GM19240 (cell line): ENCODE results near the gene CUEDC2.

ENCODE experiments used
- DNase-seq: peaks from one replicate; pipeline ENCODE4 v3.0.0; 2011; ENCODE audit warnings: low spot score; ENCODE audit not compliant: insufficient read length

CUEDC2 gene

DNA sequence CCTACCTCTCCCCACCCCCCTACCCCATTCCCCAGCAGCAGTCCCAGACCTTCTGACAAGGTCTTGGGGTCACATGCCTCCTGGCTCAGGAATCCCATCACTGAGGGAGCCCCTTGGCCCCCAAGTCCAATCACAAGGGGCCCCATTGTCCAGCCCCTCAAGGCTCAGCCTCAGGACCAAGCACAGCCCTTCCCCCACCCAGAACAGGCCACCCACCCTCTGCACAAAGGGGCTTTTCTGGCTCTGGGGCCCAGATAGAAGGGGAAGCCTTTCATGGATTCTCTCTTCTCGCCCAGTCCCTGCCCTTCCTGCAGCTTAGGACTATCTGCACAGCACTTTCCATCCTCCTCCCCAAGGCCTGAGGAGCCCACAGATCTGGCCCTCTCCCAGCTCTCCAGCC, 6.9 kb downstream of the CUEDC2 start:
- no peak for DNase-seq

DNA sequence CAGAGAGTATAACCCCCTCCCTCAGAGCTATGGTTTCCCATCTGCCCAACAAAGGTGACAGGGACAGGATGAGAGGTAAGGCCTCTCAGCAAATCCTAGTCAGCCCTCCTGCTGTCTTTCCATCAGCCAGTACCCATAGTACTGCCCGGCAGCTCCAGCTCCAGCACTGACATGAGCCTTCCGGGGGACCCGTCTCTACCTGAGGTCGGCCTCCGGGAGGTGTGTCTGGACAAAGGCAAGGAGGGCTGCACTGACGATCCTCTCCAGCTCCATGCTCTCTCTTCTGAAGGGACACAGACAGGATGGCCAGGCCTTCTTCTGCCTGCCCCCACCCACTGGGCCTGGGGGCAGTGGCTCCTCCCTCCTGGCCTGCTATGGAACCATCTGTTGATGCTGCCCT, 7.5 kb downstream of the CUEDC2 start:
- no peak for DNase-seq

DNA sequence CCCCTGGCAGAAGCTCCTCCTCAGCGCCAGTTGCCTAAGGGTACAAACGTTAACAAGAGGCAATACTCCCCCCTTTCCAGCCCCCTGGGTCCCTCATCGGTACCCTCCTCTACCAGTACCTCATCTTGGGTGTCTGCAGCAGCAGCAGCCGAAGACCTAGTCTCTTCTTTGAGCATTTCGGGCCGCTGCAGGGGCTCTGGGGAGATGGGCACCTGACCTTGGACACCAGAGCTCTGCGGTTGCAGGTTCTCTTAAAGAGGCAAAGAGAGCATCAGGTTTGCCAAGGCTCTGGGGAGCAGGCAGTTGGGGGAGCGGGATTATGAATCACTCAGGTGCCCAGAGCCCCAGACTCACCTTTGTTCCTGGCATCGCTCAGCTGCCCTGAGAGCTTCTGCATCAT, 8.2 kb downstream of the CUEDC2 start:
- no peak for DNase-seq

DNA sequence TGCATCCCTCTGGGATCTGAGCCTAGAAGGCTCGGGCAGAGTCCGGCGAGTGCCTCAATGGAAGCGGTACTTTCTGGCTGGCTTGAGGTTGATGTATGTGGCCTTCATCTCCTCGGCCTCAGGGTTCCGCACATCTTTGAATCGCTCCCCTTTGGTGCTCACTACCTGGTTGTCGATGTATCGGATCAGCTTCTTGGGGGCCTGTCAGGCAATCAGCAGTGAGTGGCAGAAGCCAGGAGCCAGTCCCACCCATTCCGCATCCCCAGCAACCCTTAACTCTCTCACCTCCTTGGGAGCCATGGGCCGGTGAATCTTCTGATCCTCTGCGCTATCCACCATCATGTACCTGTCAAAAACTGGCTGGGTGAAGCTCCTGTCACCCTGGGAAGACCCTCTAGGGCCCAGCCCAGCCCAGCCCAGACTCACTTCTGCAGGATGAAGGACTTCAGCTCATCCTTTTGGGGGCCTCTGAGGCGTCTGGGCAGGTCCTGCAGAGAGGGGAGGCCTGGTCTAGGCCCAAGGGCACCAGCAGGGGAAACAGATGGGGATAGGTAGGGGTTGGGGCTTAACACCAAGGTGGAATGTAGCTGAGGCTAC, 8.9 kb downstream of the CUEDC2 start:
- DNase-seq = no peak

DNA sequence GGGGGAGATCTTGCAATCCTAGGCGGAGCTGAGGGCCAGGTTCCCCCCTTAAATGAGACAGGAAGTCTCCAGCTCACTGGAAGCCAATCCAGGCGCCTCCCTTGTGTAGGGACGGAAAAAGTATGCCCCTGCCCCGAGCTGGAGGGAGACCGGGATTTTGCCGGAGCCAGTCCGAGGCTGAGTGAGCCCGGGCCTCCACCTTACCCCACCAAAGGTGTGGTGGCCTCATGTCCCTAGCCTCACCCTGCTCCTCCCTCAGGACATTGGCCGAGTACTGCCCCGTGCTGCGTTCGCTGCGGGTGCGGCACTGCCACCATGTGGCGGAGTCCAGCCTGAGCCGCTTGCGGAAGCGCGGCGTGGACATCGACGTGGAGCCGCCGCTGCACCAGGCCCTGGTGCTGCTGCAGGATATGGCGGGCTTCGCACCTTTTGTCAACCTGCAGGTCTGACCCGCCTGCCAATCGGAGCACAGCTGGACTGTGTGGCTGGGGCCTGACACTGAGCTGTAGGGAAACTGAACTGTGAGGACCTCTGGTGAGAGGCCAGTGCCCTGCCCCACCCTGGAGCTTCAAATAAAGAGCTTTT, 9.7 kb downstream of the CUEDC2 start:
- no peak for DNase-seq

DNA sequence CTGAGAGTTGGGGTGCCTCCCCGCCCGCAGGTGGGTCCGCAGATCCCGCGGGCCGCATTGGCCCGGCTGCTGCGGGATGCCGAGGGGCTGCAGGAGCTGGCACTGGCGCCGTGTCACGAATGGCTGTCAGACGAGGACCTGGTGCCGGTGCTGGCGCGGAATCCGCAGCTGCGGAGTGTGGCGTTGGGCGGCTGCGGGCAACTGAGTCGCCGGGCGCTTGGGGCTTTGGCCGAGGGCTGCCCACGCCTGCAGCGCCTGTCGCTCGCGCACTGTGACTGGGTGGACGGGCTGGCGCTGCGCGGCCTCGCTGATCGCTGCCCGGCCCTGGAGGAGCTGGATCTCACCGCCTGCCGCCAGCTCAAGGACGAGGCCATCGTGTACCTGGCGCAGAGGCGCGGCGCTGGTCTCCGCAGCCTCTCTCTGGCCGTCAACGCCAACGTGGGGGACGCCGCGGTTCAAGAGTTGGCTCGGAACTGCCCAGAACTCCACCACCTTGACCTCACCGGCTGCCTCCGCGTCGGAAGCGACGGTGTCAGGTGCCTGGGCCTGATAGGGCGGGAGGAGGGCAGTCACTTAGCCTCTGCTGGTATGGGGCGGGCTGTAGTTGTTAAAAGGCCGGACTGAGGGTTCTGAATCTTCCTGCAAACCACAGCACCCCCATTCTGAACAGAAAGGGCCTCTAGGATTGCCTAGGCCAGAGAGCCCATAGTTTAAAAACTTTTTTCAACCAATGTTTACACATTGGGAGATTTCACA, 10.4 kb downstream of the CUEDC2 start:
- DNase-seq = no peak

DNA sequence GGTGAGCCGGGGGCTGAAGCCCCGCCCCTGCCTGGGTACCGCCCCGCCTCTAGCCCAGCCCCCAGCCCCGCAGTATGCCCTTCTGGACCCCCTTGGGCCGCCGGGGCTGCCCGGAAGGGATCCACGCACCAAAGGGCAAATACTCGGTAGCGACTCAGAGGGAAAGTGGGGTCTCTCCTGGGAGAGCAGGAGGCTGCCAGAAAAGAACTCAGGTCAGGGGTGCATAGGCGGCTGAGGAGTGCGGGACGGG, 10.9 kb downstream of the CUEDC2 start:
- DNase-seq = no peak

DNA sequence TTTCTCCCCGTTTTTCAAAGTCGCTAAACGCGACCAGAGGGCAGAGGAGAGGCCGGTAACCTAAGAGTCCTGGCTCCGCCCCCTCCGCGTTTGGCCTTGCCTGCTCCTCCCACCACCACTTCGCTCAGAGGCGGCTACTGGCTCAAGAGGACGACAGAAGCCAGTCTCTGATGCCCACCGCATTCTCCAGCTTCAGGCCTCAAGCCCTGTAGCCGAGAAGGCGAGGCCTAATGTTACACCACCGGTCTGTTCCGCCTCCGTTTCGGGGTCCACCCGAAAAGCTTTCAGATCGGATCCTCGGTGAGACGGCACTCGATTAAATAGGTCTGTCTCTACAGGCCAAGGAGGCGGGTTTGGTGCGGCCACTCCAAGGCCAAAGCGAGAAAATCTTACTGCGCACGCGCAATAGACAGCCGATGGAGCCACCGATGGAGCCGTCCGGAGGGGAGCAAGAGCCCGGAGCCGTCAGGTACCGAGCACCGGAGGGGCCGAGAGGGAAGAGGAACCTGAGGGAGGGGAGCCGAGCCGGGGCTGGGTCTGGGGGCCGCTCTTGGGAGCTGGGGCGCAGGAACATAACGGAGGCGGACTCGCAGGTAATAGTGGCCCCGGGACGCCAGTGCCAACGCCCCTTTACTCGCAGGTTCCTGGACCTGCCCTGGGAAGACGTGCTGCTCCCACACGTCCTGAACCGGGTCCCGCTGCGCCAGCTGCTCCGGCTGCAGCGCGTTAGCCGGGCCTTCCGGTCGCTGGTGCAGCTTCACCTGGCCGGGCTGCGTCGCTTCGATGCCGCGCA, 11.5 kb downstream of the CUEDC2 start, which contains the start of gene FBXL15:
FBXL15 (plus strand) TSS at position 123 of the 793 bp plus-strand sequence; CDS start at position 417, 294 bp downstream.
- DNase-seq = peak; percentile 97

DNA sequence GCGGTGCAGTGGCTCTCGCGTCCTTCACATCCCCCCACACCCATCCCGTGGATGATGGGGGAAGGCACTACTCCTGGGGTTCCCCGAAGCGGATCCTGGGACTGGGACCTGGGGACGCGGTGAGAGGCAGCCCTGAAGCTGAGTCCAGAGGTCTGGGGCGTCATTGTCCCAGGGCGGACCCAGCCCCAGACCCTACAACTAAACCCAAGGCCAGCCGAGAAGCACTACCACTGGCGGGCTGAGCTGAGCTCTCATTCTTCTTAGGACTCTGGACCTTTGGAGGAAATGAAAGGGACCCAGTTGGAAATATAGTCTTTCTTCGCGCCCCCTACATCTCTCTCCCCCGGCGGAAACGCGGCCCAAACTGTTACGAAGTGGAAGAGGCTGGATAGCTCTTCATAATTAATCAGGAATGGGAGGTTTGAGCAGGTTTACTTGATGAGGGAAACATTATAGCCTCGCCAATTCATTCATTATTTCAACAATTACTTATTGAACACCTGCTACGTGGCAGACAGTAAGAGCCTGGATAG, 12.1 kb downstream of the CUEDC2 start:
- DNase-seq = no peak

DNA sequence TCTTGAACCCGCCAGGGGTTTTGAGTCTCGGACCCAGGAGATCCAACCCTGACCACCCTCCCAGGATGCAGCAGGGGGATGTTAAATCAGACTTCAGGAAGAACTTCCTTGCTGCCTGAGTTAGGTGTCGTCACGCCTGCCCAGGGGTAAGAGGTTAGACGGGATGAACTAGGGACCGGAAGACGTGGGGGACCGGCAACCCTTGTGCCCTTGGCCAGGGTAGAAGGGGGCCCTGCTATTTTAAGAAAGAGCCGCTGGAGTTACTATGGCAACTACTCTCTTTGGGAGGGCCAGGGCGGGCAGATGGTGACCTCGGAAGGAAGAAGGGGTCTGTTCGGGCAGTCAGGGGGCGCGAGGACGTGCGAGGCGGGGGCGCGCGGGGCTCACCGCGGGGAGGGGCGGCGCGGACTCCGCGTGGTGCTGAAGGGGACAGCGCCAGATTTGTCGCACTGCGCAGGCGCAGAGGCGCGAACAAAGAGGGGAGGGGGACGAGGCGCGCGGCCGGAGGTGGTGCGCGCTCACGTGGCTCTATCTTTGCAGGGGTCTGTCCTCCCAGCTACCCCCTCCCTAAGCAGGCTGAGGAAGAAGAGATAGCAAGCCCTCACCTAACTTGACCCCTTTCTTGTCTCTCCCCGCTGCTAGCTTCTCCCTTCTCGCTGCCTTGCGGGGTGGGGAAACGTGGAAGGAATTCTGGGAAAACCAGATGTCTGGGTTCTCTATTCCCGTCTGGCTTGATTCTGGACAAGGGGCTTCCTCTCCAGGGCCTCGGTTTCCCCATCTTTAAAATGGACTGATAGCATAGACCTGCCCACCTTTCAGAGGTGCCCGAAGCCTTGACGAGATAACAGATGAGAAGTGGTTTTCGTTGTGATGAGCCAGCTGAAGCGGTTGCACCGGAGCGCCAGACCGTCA, 12.8 kb downstream of the CUEDC2 start:
- no peak for DNase-seq

DNA sequence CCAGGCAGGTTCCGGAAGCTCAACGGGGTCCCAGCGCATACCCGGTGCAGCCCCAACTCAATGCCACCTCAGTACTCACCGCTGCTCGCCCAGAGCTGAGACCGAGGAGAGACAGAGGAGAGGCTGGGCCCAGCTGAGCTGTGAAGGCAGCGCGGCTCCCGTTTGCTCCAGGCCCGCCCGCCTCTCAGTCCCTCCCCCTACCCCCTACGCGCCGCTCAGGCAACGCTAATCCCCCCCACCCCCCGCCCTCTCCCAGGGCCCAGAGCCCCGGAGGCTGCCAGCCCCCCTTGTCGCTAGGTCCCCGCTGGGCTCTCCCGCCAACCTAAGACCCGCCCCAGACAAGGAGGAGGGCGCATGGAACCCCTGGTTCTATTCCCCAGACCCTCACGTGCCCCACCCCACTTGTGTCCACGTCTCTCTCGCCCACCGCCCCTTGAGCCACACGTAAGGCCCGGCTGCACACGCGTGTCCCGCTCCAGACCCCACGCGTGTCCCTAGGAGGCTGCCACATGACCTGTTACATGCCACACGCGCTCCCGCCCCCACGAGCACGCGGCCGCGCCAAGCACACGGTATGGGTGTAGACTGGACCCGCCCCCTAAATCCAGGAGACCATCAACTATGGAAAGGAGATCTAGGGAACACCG, 13.6 kb downstream of the CUEDC2 start, which contains the start of gene PSD:
PSD (minus strand) TSS at position 164 of the 647 bp plus-strand sequence. CDS start 1,747 bp downstream, outside the sequence.
- DNase-seq = no peak

DNA sequence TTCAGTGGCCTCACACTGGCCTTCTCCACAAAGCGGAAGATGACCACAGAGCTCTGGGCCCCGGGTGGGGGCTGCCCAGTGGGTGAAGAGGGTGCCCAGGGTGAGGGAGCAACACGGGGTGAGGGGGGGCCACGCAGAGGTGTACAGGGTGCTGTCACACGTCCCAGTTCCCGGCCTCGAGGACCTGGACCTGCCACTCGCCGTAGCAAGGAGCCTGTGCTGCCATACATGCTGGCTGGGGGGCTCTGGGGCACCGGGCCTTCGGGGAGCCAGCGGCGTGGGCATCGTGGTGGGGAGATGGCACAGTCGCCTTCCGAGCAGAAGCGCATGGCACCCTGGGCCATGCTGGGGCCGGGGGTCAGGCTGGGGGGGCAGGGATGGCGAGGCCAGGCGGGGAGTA, 15.7 kb downstream of the CUEDC2 start:
- DNase-seq = no peak

DNA sequence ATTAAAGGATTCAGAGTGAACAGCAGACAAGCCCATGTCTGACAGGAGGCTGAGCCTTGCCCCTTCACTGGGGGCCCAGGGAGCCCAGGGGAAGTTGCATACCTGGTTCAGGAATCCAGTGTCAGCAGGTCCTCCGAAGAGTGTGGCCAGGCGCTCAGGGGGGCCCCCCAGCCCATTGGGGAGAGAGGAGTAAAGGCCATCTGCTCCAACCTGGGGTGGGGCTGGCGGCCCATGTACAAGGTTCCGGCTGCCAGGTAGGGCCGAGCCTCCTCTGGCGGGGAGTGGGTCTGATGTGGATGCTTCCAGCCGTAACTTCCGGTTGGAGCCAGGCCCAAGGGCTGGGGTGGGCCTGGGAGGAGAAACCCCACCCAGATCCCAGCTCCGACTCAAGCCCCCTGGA, 16.1 kb downstream of the CUEDC2 start:
- DNase-seq = no peak

DNA sequence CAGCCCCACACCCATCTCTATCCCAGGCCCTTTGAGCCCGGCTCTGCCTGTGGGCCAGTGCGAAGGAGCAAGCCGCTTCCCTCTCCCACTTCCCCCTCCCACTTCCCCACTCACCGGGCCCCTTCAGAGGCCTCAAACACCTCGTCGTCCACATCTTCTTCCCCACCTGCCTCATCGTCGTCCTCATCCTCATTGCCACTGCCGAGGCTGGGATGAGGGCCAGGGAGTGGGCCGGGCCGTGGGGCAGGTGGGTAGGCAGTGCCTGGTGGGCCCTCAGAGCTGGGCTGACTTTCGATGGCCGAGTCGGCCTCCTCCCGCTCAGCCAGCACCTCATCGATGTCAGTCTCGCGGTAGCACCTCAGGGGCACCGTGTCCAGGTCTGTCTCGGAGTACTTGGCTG, 17.6 kb downstream of the CUEDC2 start:
- DNase-seq = no peak

DNA sequence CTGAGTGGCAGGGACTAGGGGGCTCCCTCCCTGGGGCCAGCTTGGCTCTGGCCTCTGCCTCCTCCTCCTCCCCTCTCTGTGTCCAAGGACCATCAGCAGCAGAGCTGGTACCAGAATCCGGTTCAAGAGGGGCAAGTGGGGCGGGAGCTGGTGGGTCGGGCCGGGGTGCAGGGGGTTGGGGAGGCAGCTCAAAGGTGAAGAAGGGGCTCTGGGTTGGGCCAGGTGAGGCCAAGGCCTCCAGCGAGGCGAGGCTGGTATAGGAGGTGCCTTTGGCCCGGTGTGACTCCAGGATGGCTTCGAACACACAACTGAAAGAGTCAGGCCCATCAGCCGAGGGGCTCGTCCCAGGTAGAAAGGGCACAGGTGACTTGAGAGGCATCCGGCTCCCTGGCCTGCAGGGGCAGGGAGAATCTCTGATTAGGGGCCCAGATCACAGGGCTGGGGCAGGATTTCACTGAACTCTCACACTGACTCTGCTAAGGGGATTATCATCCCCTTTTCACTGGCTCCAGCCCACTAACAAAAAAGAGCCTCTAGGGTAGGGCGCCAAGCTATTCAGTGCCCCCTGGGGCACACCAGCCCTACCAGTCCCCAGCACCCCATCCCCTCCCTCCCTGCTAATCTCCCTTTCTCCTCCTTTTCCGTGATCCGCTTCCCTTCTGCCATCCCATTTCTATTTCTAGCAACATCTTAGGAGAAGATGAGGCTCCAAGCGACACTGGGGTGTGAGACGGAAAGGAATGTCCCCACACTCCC, 18.4 kb downstream of the CUEDC2 start:
- no peak for DNase-seq

DNA sequence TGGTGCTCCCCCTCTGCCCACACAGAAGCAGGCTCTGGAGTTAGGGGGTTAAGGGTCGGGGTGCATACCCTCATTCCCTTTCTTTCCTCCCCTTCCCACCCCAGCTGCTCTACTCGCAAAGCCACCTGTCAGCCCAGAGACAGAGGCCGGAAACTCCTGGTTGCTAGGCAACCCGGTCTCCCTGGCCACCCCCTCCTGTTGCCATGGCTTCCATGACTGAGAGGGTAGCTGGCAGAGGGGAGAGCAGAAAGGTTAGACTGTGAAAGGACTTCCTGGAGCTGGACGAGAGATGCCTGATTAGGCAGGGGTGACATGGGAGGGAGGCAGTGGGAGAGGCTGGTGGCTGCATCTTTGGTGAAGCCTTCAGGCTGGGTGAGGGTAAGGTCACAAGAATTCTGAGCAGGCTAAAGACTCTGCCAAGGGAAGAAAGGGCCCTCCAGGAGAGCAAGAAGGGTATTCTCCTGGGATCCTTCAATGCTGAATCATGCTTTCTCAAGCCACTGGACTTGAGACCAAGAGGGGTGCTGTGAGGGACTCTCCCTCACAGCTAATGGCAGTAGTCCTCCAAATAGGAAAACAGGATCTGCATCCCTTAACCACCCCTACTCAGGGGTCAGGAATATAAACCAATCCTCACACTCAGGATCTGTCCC, 19.2 kb downstream of the CUEDC2 start:
- DNase-seq = peak; percentile 78

DNA sequence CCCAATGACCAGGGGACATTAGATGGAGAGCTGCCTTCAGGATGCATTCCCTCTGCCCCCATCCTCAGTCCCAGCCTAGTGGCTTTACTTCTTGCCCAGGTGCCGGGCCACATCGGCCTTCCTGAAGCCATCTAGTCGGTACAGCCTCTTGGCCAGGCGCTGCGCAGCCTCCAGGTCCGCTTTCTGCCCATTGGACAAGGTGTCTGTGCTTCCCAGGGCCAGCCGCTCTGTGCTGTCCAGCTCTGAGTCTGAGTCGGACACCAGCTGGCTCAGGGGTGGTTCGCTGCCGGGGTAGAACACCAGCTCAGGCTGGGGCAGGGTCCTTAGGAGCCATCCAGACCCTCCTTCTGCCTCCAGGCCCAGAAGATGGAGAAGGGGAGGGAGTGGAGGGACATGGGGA, 20.1 kb downstream of the CUEDC2 start:
- no peak for DNase-seq

DNA sequence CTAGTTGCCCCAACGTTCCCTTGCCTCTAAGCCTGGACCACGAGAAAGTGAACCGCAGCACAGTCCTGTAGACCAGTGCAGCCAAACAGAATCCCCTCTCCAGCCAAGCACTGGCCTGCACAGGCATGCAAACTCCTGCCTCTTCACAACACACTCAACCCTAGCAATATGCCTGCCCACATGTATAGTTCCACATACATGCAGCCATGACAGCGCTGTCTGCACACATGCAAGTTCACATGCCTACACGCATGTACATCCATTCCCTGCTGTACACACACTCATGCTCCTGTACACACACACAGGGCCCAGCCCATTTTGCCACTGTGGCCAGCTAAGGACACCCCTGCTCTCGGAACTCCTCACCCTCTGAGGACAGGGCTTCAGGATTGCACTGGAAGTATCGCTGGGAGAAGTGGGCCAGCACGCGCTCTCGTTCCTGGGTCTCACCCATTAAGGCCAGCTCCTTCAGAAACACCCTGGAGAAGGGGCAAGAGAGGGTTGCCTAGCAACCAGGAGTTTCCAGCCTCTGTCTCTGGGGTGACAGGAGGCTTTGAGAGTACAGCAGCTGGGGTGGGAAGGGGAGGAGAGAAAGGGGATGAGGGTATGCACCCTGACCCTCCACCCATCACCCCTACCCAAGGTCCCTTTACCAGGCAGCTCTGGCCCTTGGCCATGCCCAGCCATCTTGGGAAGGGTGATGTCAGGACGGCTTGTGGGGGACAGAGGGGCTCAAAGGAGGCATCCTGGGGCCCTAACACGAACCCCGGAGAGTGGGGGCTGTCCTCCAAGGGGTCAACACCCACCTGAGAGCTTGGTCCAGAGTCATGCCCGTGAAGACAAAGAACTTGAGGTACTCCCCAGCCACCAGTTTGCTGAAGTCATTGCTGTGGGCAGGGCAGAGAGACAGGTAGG, 20.8 kb downstream of the CUEDC2 start:
- DNase-seq = no peak
